GM10847 (cell line): Measurements from ENCODE around the gene SERINC1.

ENCODE experiments used
- POLR2A ChIP-seq: IDR thresholded peaks from 2 replicates; pipeline ENCODE4 v1.6.1; 2011; ENCODE audit not compliant: insufficient read length; ENCODE audit errors: extremely low read depth

The SERINC1 gene

DNA sequence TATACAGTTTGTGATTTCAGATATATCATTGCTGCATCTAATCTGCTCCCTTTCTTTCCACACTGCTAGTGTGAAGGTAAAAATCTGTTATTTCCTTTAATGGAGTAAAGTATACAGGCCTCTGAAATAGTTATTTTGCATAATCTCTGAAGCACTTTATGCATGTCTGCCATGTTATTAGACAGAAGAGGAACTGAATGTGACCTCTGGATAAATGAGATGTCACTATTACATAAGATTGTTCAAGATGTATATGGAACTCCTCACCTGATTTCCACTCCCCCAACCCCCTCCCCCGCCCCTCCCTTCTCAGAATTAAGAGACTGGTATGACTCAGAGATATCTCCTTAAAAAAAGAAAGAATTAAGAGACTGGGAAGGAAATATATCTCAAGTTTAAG, 26.3 kb downstream of the SERINC1 start:
- no peak for TF ChIP-seq POLR2A

- no peak for TF ChIP-seq POLR2A
Measured at GRCh38 chr6:122438975-122439374, 32.6 kb downstream of the SERINC1 start.

DNA sequence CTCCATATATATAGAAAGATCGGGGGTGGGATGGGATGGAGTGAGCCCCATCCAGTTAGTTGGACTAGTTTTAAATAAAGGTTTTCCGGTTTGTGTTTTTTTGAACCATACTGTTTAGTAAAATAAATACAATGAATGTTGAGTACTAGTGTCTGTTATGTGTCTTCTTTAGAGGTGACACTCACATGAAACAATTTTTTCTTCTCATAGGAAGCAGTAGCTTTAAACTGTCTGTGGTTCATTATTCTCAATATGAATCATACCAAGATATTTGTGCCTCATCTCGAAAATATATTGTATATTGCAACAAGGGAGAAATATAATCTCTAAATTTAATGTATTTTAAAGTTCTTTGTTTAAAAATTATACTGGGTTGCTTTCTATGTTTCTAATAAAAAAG, 38.8 kb downstream of the SERINC1 start:
- TF ChIP-seq POLR2A = no peak

GRCh38 chr6:122431780-122432179, 39.8 kb downstream of the SERINC1 start:
- TF ChIP-seq POLR2A = no peak

DNA sequence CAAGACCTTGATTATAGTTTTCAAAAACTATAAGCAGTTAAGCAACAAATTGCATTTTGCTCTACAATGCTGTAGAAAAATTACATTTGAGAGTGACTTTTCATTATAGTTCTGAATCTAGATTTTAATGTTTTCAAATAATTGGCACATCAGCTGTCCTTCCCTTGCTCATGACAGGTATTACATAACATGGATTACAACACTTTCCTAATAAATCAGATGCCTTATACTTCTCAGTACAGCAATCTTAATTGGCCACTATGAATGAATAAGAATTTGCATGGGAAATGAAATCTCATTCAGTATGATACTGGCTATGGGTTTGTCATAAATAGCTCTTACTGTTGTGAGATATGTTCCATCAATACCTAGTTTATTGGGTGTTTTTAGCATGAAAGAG, 42.3 kb downstream of the SERINC1 start:
- no peak for TF ChIP-seq POLR2A

DNA sequence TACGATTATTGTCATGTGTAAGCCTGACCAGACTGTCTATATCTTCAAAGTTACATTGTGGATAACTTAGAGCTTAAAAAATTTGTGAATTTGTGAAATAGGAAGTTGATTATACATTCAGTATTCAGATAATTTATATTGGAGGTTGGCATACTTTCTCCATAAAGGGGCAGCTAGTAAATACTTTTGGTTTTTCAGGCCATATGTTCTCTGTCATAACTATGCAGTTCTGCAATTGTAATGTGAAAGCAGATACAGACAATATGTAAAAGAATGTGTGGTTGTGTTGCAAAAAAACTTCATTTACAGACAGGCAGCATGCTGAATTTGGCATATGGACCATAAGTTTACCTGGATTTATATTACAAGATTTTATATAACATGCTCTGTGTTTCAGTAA, 42.8 kb downstream of the SERINC1 start:
- no peak for TF ChIP-seq POLR2A

- no peak for TF ChIP-seq POLR2A
Measured at GRCh38 chr6:122426597-122426996, 45.0 kb downstream of the SERINC1 start.

DNA sequence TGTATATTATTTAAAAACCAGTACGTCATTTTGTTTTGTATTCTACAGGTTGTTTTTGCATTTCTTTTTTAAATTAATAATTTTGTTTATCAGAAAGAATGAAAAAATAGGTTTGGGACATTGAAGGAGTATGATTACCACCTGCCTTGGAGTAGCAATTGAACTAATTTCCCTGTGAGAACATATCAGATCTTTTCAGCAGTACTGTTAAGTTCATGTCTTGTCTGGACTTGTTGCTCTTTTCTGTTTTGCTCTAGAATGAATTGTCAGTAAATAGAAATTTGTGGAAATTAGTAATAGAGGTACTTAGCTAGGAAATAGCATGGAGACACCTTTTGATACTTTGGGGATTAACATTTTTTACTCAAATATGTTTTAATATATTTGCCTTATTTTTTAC, 47.9 kb downstream of the SERINC1 start:
- no peak for TF ChIP-seq POLR2A

DNA sequence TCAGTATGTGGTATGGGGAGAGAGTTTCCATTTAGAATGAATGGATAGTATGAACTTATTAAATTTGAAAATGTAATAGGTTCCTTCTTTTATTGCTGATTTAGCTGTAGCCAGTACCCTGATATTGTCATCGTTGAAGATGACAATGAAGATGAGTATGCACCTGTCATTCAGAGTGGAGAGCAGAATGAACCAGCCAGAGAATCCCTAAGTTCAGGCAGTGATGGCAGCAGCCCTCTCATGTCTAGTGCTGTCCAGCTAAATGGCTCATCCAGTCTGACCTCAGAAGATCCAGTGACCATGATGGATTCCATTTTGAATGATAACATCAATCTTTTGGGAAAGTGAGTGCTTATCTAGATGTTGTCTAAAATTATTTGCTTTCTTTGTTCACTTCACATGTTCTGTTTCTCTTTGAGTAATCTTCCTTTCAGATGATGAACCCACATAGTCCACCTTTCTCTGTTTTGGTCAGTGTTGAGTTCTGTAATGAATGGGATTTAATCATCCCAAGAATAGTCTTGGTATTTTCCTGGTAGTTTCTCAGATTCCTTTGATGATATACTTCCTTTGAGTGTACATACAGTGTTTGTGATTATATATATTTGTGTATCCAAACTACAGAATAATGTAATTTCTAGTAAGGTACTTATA, 48.9 kb downstream of the SERINC1 start:
- no peak for TF ChIP-seq POLR2A

DNA sequence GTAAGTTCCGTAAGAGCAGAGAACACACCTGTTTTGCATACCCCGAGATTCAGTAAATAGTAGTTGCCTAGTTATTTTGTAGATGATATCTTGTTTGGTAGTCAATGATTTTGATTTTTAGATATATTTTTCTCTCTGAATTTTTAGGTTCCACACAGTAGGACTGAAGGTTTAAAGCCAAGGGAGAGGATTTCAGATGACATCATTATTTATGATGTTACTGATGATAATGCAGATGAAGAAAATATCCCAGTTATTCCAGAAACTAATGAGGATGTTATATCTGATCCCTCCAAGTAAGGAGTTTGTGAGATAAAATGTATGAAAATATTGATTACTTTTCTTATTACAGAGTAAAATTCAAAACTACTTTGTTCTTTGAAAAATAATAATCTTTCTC, 49.6 kb downstream of the SERINC1 start:
- TF ChIP-seq POLR2A = no peak

GRCh38 chr6:122416825-122417224, 54.8 kb downstream of the SERINC1 start:
- no peak for TF ChIP-seq POLR2A

- no peak for TF ChIP-seq POLR2A
Measured at GRCh38 chr6:122412001-122412400, 59.6 kb downstream of the SERINC1 start.

GRCh38 chr6:122408702-122409458, 62.7 kb downstream of the SERINC1 start:
- no peak for TF ChIP-seq POLR2A

GRCh38 chr6:122408240-122408639, 63.4 kb downstream of the SERINC1 start:
- no peak for TF ChIP-seq POLR2A

- no peak for TF ChIP-seq POLR2A
Measured at GRCh38 chr6:122407712-122408111, 63.9 kb downstream of the SERINC1 start.

DNA sequence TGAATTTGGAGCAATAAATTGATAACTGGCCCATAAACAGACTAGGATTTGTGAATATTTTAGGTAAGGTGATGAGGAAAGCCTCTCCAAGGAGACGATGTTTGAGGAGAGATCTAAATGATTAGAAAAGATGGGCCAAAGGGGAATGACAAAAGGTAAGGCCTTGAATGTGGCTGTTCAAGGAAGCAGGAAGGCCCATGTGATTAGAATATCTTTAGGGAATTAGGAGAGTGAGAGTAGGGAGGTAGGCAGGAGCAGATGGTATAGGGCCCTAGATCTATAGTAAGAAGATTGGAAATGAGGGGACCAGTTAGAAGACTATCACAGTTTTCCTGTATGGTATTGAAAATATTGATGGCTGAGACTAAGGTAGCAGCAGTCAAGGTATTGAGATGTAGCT, 65.4 kb downstream of the SERINC1 start:
- no peak for TF ChIP-seq POLR2A

DNA sequence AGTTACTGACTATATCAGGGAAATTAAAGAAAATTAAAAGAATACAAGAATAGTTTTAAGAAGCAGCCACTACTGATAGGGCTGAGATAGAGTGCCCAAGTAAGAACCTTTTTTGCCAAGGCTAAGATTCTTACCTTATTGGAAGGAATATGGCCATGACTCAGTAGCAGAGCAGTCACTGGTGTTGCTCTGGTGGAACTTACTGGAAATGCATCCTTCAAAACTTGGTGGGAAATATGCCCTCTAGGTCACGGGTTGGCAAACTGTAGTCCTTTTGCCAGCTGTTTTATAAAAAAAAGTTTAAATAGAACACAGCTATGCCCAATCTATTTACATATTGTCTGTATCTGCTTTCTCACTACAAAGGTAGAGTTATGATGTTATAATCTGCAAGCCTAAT, 66.2 kb downstream of the SERINC1 start:
- no peak for TF ChIP-seq POLR2A
